HFFc6 (cell line): ENCODE data around the gene CISD1. TPM values are rescaled to one million over a fixed set of nuclear protein-coding genes. Genes with fewer than 3 reads are reported as not detected.

ENCODE experiments used
- DNase-seq: peaks from one replicate; pipeline ENCODE4 v3.0.0-alpha.2; 2018
- H3K27ac Mint-ChIP-seq: 2 replicates; pipeline ENCODE4 v1.8.0; 2020; ENCODE audit warnings: mild to moderate bottlenecking, mixed read lengths
- H3K27me3 Mint-ChIP-seq: 2 replicates; pipeline ENCODE4 v1.8.0; 2021; ENCODE audit warnings: mild to moderate bottlenecking, moderate library complexity, mixed read lengths; ENCODE audit not compliant: insufficient read depth
- H3K36me3 Mint-ChIP-seq: 2 replicates; pipeline ENCODE4 v1.8.0; 2021; ENCODE audit warnings: low read depth, mixed read lengths
- H3K4me1 Mint-ChIP-seq: 2 replicates; pipeline ENCODE4 v1.8.0; 2020; ENCODE audit warnings: low read depth, mixed read lengths
- H3K4me3 Mint-ChIP-seq: 2 replicates; pipeline ENCODE4 v1.8.0; 2020; ENCODE audit warnings: mild to moderate bottlenecking, moderate library complexity, mixed read lengths
- H3K9me3 Mint-ChIP-seq: 2 replicates; pipeline ENCODE4 v1.8.0; 2020; ENCODE audit warnings: mild to moderate bottlenecking, mixed read lengths
- CTCF ChIP-seq: fragments of 200-600 bp; sonication (generic); IDR thresholded peaks from 2 replicates; pipeline ENCODE4 v1.5.0; 2021; ENCODE audit warnings: antibody characterized with exemption, mild to moderate bottlenecking
- total RNA-seq, 6 experiments: library from RNA; stranded (reverse); fragmentation: NEBNext Ultra II Directional; extraction: Animal tissue kit (Norgen Biotek cat#: 25700); gene quantifications; 2 replicates in 1 of 6; 3 replicates in 5 of 6; pipeline ENCODE4 v1.2.3, GENCODE V29; 2021

CISD1 gene
- total RNA-seq, 6 experiments from 2014 or later, result 36.6 to 55.3 (median 43.8) TPM

- DNase-seq, result no peak
- no peak overlapping the region for H3K4me3 Mint-ChIP-seq
- H3K9me3 Mint-ChIP-seq, result no peaks in the 10 kb centered on the region
- no peaks in the 10 kb centered on the region for H3K36me3 Mint-ChIP-seq
- H3K27me3 Mint-ChIP-seq, result peaks cover 25% of the 10 kb centered on the region
- no peak overlapping the region for H3K27ac Mint-ChIP-seq
- TF ChIP-seq CTCF, result no peak
- H3K4me1 Mint-ChIP-seq, result no peaks in the 10 kb centered on the region
These were observed 38.7 kb downstream of the CISD1 start for GRCh38 chr10:58307676-58308075.

GRCh38 chr10:58311026-58311425 lies 42.1 kb downstream of the CISD1 start:
- Mint-ChIP-seq H3K27ac (no peak overlapping the region), H3K9me3 (no peaks in the 10 kb centered on the region), H3K4me3 (no peak overlapping the region), H3K27me3 (peaks cover 18% of the 10 kb centered on the region), H3K4me1 (no peaks in the 10 kb centered on the region), H3K36me3 (no peaks in the 10 kb centered on the region)
- no peak for DNase-seq
- TF ChIP-seq CTCF, result no peak

GRCh38 chr10:58316874-58317273 lies 47.9 kb downstream of the CISD1 start:
- Mint-ChIP-seq H3K27ac (no peak overlapping the region), H3K27me3 (peaks cover 11% of the 10 kb centered on the region; the same call in 1 of the 2 replicates), H3K36me3 (no peaks in the 10 kb centered on the region), H3K4me1 (no peaks in the 10 kb centered on the region), H3K9me3 (no peaks in the 10 kb centered on the region), H3K4me3 (no peak overlapping the region)
- DNase-seq, result no peak
- TF ChIP-seq CTCF, result no peak

- H3K27me3 Mint-ChIP-seq, result peaks cover 11% of the 10 kb centered on the region; the same call in 1 of the 2 replicates
- H3K4me3 Mint-ChIP-seq, result no peak overlapping the region
- TF ChIP-seq CTCF, result no peak
- peaks cover 7% of the 10 kb centered on the region; the same call in 1 of the 2 replicates for H3K4me1 Mint-ChIP-seq
- no peak for DNase-seq
- no peaks in the 10 kb centered on the region for H3K9me3 Mint-ChIP-seq
- H3K27ac Mint-ChIP-seq, result no peak overlapping the region
- H3K36me3 Mint-ChIP-seq, result no peaks in the 10 kb centered on the region
These were observed 49.4 kb downstream of the CISD1 start for GRCh38 chr10:58318346-58318745.

- no peak for TF ChIP-seq CTCF
- no peak overlapping the region for H3K4me3 Mint-ChIP-seq
- peaks cover 10% of the 10 kb centered on the region; the same call in 1 of the 2 replicates for H3K27me3 Mint-ChIP-seq
- no peak for DNase-seq
- H3K36me3 Mint-ChIP-seq, result no peaks in the 10 kb centered on the region
- H3K4me1 Mint-ChIP-seq, result peaks cover 7% of the 10 kb centered on the region; the same call in 1 of the 2 replicates
- no peaks in the 10 kb centered on the region for H3K9me3 Mint-ChIP-seq
- H3K27ac Mint-ChIP-seq, result no peak overlapping the region
These were observed 50.6 kb downstream of the CISD1 start for GRCh38 chr10:58319599-58319998.
